Hematopoietic multipotent progenitor cell treated with erythropoietin and hydrocortisone succinate and interleukin-3 and kit ligand, for 15 days (in vitro differentiated cells): ENCODE measurements around the gene ATP11A.

Experiments used
- DNase-seq: peaks from one replicate; pipeline ENCODE4 v3.0.0-alpha.2; 2015; ENCODE audit warnings: low spot score

ATP11A gene

GRCh38 chr13:112821340-112822055 lies 131.7 kb downstream of the ATP11A start:
- no peak for DNase-seq

- DNase-seq = no peak
Observed at GRCh38 chr13:112822851-112823250, 133.0 kb downstream of the ATP11A start.

GRCh38 chr13:112824429-112824828 lies 134.6 kb downstream of the ATP11A start:
- no peak for DNase-seq

- no peak for DNase-seq
Observed at GRCh38 chr13:112825071-112825470, 135.2 kb downstream of the ATP11A start.

GRCh38 chr13:112825875-112826274 lies 136.0 kb downstream of the ATP11A start:
- no peak for DNase-seq

GRCh38 chr13:112826565-112826964 lies 136.7 kb downstream of the ATP11A start:
- DNase-seq = no peak

- DNase-seq = no peak
Observed at GRCh38 chr13:112828082-112828699, 138.4 kb downstream of the ATP11A start.

GRCh38 chr13:112828756-112829155 lies 138.9 kb downstream of the ATP11A start:
- no peak for DNase-seq

- no peak for DNase-seq
Observed at GRCh38 chr13:112831196-112831595, 141.4 kb downstream of the ATP11A start.

GRCh38 chr13:112831801-112832200 lies 142.0 kb downstream of the ATP11A start:
- no peak for DNase-seq

- no peak for DNase-seq
Observed at GRCh38 chr13:112832811-112833210, 143.0 kb downstream of the ATP11A start.

- no peak for DNase-seq
Observed at GRCh38 chr13:112833551-112834257, 143.9 kb downstream of the ATP11A start.

GRCh38 chr13:112835344-112835743 lies 145.5 kb downstream of the ATP11A start:
- DNase-seq = no peak

GRCh38 chr13:112835796-112836195 lies 146.0 kb downstream of the ATP11A start:
- DNase-seq = no peak

- no peak for DNase-seq
Observed at GRCh38 chr13:112836940-112837339, 147.1 kb downstream of the ATP11A start.

- DNase-seq = no peak
Observed at GRCh38 chr13:112837371-112838037, 147.7 kb downstream of the ATP11A start.

GRCh38 chr13:112838038-112838841 lies 148.4 kb downstream of the ATP11A start:
- no peak for DNase-seq

GRCh38 chr13:112838842-112839117 lies 148.9 kb downstream of the ATP11A start:
- no peak for DNase-seq

- DNase-seq = no peak
Observed at GRCh38 chr13:112839356-112840105, 149.7 kb downstream of the ATP11A start.

GRCh38 chr13:112840472-112841302 lies 150.8 kb downstream of the ATP11A start:
- DNase-seq = no peak
